Stimulated activated naive CD8-positive, alpha-beta T cell treated with anti-CD3 and anti-CD28 coated beads, Interleukin-15, Interleukin-2, amounts not matched to agents 100 ng/mL and 50 ng/mL, for 24 hours (primary cell): ENCODE measurements around the gene GNPTAB.
"Not testable (repeated sequence)": the region's sequence is repeated elsewhere in the genome, so short reads cannot be mapped to it uniquely, and the experiment has no call there.

ENCODE experiments used
- H3K27ac Mint-ChIP-seq: one replicate; pipeline ENCODE4 v1.8.0; 2021; ENCODE audit warnings: mild to moderate bottlenecking, mixed read lengths
- H3K27me3 Mint-ChIP-seq: one replicate; pipeline ENCODE4 v1.8.0; 2021; ENCODE audit warnings: mixed read lengths
- H3K36me3 Mint-ChIP-seq: one replicate; pipeline ENCODE4 v1.8.0; 2021; ENCODE audit warnings: low read depth, mixed read lengths
- H3K4me1 Mint-ChIP-seq: one replicate; pipeline ENCODE4 v1.8.0; 2021; ENCODE audit warnings: low read depth, mixed read lengths
- H3K4me3 Mint-ChIP-seq: one replicate; pipeline ENCODE4 v1.8.0; 2021; ENCODE audit warnings: mild to moderate bottlenecking, mixed read lengths
- H3K9me3 Mint-ChIP-seq: one replicate; pipeline ENCODE4 v1.8.0; 2021; ENCODE audit warnings: mixed read lengths

GNPTAB gene

DNA sequence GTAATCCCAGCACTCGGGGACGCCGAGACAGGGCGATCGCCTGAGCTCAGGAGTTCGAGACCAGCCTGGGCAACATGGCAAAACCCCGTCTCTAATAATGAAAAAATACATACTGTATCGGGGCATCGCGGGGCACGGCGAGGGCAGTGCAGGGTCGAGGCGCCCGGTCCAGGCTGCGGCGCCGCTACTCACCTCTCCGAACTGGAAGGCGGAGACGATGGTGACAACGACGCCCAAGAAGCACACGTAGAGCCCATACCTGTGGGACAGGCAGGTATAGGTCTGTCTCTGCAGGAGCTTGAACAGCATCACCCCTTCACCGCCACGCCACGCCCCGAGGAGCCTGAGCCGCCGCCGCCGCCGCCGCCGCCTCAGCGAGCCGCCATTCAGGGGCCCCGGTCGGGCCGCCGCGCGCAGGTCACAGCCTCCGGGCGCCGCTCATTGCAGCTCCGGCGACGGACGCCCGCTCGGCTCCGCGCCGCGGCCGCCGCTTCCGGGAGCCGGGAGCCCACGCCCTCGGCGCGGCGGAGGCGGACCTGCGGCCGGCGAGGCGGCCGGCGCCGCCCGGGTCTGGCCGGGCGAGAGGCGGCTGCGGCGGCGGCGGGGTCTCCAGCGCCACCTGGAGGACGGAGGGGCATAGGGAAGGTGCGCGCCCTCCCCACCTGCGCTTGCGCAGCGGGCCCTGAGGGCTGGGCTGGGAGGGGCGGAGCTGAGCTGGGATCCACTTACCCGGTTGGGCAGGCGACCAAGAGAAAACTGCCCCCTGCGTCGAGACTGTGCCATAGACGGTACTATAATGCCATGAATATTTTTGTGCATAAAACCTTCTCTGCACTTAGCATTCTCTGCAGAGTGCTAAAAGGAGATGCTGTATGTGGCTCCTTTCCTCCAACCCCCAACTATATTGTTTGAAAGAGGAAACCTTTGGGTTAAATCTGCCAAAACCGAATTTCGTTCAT lies at the start of gene GNPTAB:
TSS of gene GNPTAB (minus strand) at position 593 of the 959 bp plus-strand sequence. CDS start at position 309, 284 bp downstream.
- H3K4me1 Mint-ChIP-seq, result peaks cover 48% of the 10 kb centered on the region
- peak within 1 kb of the TSS; percentile 91 for H3K27ac Mint-ChIP-seq
- no peaks in the 10 kb centered on the region for H3K9me3 Mint-ChIP-seq
- H3K4me3 Mint-ChIP-seq, result peak within 1 kb of the TSS; percentile 94
- peaks cover 8% of the 10 kb centered on the region for H3K36me3 Mint-ChIP-seq
- H3K27me3 Mint-ChIP-seq, result no peaks in the 10 kb centered on the region

- Mint-ChIP-seq H3K4me3 (peak overlapping the region; percentile 83), H3K36me3 (no peaks in the 10 kb centered on the region), H3K9me3 (no peaks in the 10 kb centered on the region), H3K27ac (peak overlapping the region; percentile 87), H3K4me1 (peaks cover 17% of the 10 kb centered on the region), H3K27me3 (no peaks in the 10 kb centered on the region)
Observed at GRCh38 chr12:101878243-101878821, 47.6 kb upstream of the GNPTAB start.

- peak overlapping the region; percentile 83 for H3K4me3 Mint-ChIP-seq
- H3K4me1 Mint-ChIP-seq, result peaks cover 17% of the 10 kb centered on the region
- H3K36me3 Mint-ChIP-seq, result no peaks in the 10 kb centered on the region
- H3K9me3 Mint-ChIP-seq, result no peaks in the 10 kb centered on the region
- peak overlapping the region; percentile 87 for H3K27ac Mint-ChIP-seq
- H3K27me3 Mint-ChIP-seq, result no peaks in the 10 kb centered on the region
Observed at GRCh38 chr12:101877806-101878242, 47.1 kb upstream of the GNPTAB start.

GRCh38 chr12:101876861-101877805 lies 46.4 kb upstream of the GNPTAB start, which contains the start of gene DRAM1:
Gene DRAM1, plus strand, starts transcription at chr12:101877580. Its CDS starts 210 bp downstream, at chr12:101877790.
- Mint-ChIP-seq H3K36me3 (no peaks in the 10 kb centered on the region), H3K27ac (peak within 1 kb of the TSS; percentile 87), H3K9me3 (no peaks in the 10 kb centered on the region), H3K4me1 (peaks cover 17% of the 10 kb centered on the region), H3K27me3 (no peaks in the 10 kb centered on the region), H3K4me3 (peak within 1 kb of the TSS; percentile 83)

DNA sequence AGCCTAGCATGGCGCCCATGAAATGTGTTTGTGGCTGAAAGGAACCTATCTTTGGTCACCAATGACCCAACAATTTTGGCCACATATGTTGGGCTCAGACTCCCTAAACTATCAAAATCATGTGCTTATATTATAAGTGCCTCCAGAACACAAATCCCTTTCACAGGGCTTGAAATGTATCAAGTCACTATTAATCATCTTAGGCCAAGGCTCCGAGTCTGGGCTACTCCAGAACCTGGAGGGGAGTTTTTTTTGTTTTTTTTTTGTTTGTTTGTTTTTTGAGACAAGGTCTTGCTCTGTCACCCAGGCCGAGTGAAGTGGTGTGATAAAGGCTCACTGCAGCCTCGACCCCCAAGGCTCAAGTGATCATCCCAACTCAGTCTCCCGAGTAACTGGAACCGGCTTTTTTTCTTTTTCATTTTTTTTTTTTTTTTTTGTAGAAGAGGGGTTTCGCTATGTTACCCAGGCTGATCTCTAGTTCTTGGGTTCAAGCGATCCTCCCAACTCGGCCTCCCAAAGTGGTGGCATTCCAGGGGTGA lies 45.6 kb upstream of the GNPTAB start:
- H3K36me3 Mint-ChIP-seq, result no peaks in the 10 kb centered on the region
- peak overlapping the region; percentile 83 for H3K4me3 Mint-ChIP-seq
- H3K27ac Mint-ChIP-seq, result peak overlapping the region; percentile 85
- peaks cover 17% of the 10 kb centered on the region for H3K4me1 Mint-ChIP-seq
- no peaks in the 10 kb centered on the region for H3K9me3 Mint-ChIP-seq
- H3K27me3 Mint-ChIP-seq, result no peaks in the 10 kb centered on the region

- no peaks in the 10 kb centered on the region for H3K9me3 Mint-ChIP-seq
- H3K4me1 Mint-ChIP-seq, result peaks cover 17% of the 10 kb centered on the region
- H3K4me3 Mint-ChIP-seq, result no peak overlapping the region
- H3K27ac Mint-ChIP-seq, result no peak overlapping the region
- H3K36me3 Mint-ChIP-seq, result no peaks in the 10 kb centered on the region
- no peaks in the 10 kb centered on the region for H3K27me3 Mint-ChIP-seq
Observed at GRCh38 chr12:101875162-101875561, 44.4 kb upstream of the GNPTAB start.

DNA sequence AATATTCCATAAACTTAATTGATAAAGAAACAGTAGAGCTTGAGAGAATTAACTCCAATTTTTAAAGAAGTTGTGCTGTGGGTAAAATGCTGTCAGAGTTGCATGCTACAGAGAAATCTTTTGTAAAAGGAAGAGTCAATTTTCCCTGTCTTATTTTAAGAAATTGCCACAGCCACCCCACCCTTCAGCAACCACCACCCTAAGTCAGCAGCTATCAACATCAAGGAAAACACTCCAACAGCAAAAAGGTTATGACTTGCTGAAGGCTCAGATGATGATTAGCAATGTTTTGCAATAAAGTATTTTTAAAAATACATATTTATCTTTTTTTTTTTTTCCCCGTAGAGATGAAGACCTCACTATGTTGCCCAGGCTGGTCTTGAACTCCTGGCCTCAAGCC lies 40.2 kb upstream of the GNPTAB start:
- no peaks in the 10 kb centered on the region for H3K9me3 Mint-ChIP-seq
- no peak overlapping the region for H3K4me3 Mint-ChIP-seq
- H3K27ac Mint-ChIP-seq, result no peak overlapping the region
- peaks cover 3% of the 10 kb centered on the region for H3K4me1 Mint-ChIP-seq
- no peaks in the 10 kb centered on the region for H3K27me3 Mint-ChIP-seq
- H3K36me3 Mint-ChIP-seq, result no peaks in the 10 kb centered on the region

DNA sequence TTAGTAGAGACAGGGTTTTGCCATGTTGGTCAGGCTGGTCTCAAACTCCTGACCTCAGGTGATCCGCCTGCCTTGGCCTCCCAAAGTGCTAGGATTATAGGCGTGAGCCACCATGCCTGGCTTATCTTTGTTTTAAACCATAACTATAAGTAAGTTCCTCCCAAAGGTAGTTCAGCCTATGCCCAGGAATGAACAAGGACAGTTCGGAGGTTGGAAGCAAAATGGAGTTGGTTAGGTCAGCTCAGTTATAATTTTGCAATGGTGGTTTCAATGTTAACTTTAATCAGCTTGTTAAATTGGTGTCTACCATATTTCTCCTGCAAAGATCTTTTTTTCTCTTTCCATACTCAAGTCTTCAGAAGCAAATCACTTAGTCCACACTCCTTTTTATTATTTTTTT lies 36.9 kb upstream of the GNPTAB start:
- H3K4me3 Mint-ChIP-seq, result not testable (repeated sequence)
- peaks cover 13% of the 10 kb centered on the region for H3K4me1 Mint-ChIP-seq

GRCh38 chr12:101866615-101867373 lies 36.0 kb upstream of the GNPTAB start:
- Mint-ChIP-seq H3K27ac (peak overlapping the region; percentile 45), H3K36me3 (no peaks in the 10 kb centered on the region), H3K27me3 (no peaks in the 10 kb centered on the region), H3K4me1 (peaks cover 13% of the 10 kb centered on the region), H3K4me3 (no peak overlapping the region), H3K9me3 (peaks cover 6% of the 10 kb centered on the region)

More for the DNA sequence above, 36.9 kb upstream of the GNPTAB start:
- not testable (repeated sequence) for H3K27ac Mint-ChIP-seq, H3K36me3 Mint-ChIP-seq, H3K27me3 Mint-ChIP-seq, H3K9me3 Mint-ChIP-seq

DNA sequence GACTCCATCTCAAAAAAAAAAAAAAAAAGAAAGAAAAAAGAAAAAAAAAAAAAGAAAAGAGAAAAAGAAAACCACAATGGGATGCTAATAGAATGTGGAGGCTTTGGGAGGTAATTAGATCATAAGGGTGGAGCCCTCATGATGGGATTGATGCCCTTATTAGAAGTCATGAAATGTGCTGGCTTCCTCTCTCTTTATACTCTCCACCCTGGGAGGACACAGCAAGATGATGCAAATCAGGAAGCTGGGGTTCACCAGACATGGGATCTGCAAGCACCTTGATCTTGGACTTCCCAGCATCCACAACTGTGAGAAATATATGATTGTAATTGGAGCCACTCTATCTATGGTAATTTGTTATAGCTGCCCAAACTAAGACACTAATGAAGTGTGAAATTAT lies 33.2 kb upstream of the GNPTAB start:
- Mint-ChIP-seq H3K4me3 (no peak overlapping the region), H3K4me1 (peaks cover 34% of the 10 kb centered on the region), H3K27me3 (no peaks in the 10 kb centered on the region), H3K27ac (no peak overlapping the region), H3K36me3 (no peaks in the 10 kb centered on the region), H3K9me3 (peaks cover 6% of the 10 kb centered on the region)

DNA sequence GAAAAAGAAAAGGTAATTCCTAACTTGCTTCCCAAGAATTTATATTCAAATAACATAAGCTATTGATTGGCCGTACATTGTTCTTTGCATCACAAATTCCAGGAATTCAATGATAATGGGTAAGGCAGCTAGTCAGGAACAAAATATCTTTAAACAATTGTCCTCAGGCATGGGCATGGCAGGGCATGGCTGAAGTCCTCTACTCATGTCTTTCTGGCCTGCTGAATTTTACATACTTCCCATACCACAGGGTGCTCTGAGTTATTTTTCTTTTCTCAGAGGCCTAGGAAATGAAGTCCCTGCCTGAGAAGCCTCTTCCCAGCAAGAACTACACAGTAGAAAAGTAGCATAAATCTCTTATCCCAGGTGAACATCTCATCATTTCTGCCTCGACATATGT lies 31.5 kb upstream of the GNPTAB start:
- no peak overlapping the region for H3K4me3 Mint-ChIP-seq
- H3K36me3 Mint-ChIP-seq, result no peaks in the 10 kb centered on the region
- no peaks in the 10 kb centered on the region for H3K27me3 Mint-ChIP-seq
- H3K27ac Mint-ChIP-seq, result no peak overlapping the region
- H3K9me3 Mint-ChIP-seq, result peaks cover 6% of the 10 kb centered on the region
- peaks cover 34% of the 10 kb centered on the region for H3K4me1 Mint-ChIP-seq

DNA sequence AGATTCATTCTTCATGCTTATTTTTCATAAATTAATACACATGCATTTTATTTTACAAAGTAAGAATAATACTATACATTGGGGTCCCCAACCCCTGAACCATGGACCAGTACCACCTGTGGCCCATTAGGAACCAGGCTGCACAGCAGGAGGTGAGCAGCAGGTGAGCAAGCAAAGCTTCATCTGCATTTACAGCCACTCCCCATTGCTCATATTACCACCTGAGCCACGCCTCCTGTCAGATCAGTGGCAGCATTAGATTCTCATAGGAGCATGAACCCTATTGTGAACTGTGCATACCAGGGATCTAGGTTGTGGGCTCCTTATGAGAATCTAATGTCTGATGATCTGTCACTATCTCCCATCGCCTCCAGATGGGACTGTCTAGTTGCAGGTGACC lies 30.9 kb upstream of the GNPTAB start:
- H3K4me1 Mint-ChIP-seq, result peaks cover 34% of the 10 kb centered on the region
- H3K9me3 Mint-ChIP-seq, H3K36me3 Mint-ChIP-seq, H3K4me3 Mint-ChIP-seq, H3K27ac Mint-ChIP-seq, H3K27me3 Mint-ChIP-seq: not testable (repeated sequence)

- Mint-ChIP-seq H3K27ac (no peak overlapping the region), H3K4me1 (peaks cover 37% of the 10 kb centered on the region), H3K36me3 (no peaks in the 10 kb centered on the region), H3K27me3 (no peaks in the 10 kb centered on the region), H3K4me3 (no peak overlapping the region), H3K9me3 (peaks cover 1% of the 10 kb centered on the region)
Observed at GRCh38 chr12:101859664-101860607, 29.2 kb upstream of the GNPTAB start.
